ENCODE results near the gene ANTXR2. TPM values are rescaled to one million over a fixed set of nuclear protein-coding genes. Genes with fewer than 3 reads are reported as not detected.
"Not testable (repeated sequence)": the region's sequence is repeated elsewhere in the genome, so short reads cannot be mapped to it uniquely, and the experiment has no call there.

Gene ANTXR2
- total RNA-seq, 1 donor from 2014 or later, result 46.9 TPM

DNA sequence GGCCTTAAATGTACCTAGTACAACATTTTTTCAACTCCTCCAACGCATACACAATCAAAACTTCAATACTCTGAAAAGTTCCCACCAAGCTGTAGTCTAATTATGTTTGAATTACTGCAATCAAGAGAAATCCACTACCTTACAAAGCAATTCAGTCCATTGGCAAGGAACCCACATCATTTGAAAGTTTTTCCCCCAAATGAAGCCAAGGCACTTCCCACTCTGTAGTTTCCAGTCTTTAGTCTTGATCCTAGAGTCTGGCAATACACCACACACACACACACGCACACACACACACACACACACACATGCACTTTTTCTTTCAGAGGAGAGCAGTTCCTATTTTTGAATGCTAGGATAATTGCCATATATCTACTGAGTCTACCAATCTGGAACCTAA, 79.6 kb downstream of the ANTXR2 start:
- H3K9me3 Mint-ChIP-seq (ENCODE audit: low read depth), result peaks cover 19% of the 10 kb centered on the region
- H3K36me3 Mint-ChIP-seq (ENCODE audit: insufficient read depth), result peaks cover 17% of the 10 kb centered on the region
- no peak overlapping the region for H3K4me3 Mint-ChIP-seq (ENCODE audit: low read depth)
- H3K27ac Mint-ChIP-seq, result no peak overlapping the region
- no peaks in the 10 kb centered on the region for H3K4me1 Mint-ChIP-seq (ENCODE audit: low read depth)
- no peak for DNase-seq (ENCODE audit: low spot score, unreplicated experiment)
- no peaks in the 10 kb centered on the region for H3K27me3 Mint-ChIP-seq
- TF ChIP-seq, protein P1, sequence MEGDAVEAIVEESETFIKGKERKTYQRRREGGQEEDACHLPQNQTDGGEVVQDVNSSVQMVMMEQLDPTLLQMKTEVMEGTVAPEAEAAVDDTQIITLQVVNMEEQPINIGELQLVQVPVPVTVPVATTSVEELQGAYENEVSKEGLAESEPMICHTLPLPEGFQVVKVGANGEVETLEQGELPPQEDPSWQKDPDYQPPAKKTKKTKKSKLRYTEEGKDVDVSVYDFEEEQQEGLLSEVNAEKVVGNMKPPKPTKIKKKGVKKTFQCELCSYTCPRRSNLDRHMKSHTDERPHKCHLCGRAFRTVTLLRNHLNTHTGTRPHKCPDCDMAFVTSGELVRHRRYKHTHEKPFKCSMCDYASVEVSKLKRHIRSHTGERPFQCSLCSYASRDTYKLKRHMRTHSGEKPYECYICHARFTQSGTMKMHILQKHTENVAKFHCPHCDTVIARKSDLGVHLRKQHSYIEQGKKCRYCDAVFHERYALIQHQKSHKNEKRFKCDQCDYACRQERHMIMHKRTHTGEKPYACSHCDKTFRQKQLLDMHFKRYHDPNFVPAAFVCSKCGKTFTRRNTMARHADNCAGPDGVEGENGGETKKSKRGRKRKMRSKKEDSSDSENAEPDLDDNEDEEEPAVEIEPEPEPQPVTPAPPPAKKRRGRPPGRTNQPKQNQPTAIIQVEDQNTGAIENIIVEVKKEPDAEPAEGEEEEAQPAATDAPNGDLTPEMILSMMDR (IDR thresholded peaks at IDR 0.05; ENCODE audit: unreplicated experiment), result no peak

DNA sequence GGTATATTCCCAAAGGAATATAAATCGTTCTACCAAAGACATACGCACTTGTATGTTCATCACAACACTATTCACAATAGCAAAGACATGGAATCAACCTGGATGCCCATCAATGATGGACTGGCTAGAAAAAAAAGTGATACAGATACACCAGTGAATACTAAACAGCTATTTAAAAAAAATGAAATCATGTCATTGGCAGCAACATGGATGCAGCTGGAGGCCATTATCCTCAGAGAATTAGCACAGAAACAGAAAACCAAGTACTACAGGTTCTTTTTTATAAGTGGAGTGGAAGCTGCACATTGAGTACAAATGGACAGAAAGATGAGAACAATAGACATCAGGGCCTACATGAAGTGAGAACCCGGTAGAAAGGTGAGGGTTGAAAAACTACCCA, 81.4 kb downstream of the ANTXR2 start:
- DNase-seq (ENCODE audit: low spot score, unreplicated experiment), result no peak
- no peaks in the 10 kb centered on the region for H3K27me3 Mint-ChIP-seq
- H3K4me1 Mint-ChIP-seq (ENCODE audit: low read depth), result no peaks in the 10 kb centered on the region
- no peak overlapping the region for H3K27ac Mint-ChIP-seq
- peaks cover 18% of the 10 kb centered on the region for H3K36me3 Mint-ChIP-seq (ENCODE audit: insufficient read depth)
- TF ChIP-seq, protein P1 (IDR thresholded peaks at IDR 0.05; ENCODE audit: unreplicated experiment), result no peak
- H3K9me3 Mint-ChIP-seq (ENCODE audit: low read depth), result peaks cover 21% of the 10 kb centered on the region
- H3K4me3 Mint-ChIP-seq (ENCODE audit: low read depth), result no peak overlapping the region

GRCh38 chr4:79991100-79991499, 81.9 kb downstream of the ANTXR2 start:
- H3K27ac Mint-ChIP-seq; DNase-seq (ENCODE audit: low spot score, unreplicated experiment); H3K27me3 Mint-ChIP-seq; H3K4me3 Mint-ChIP-seq (ENCODE audit: low read depth); H3K4me1 Mint-ChIP-seq (ENCODE audit: low read depth): not testable (repeated sequence)
- H3K9me3 Mint-ChIP-seq (ENCODE audit: low read depth), result peaks cover 21% of the 10 kb centered on the region
- peaks cover 19% of the 10 kb centered on the region for H3K36me3 Mint-ChIP-seq (ENCODE audit: insufficient read depth)

GRCh38 chr4:79987401-79987800, 85.6 kb downstream of the ANTXR2 start:
- Mint-ChIP-seq H3K36me3 (ENCODE audit: insufficient read depth) (peaks cover 18% of the 10 kb centered on the region), H3K9me3 (ENCODE audit: low read depth) (peaks cover 21% of the 10 kb centered on the region), H3K4me3 (ENCODE audit: low read depth) (no peak overlapping the region)

GRCh38 chr4:79983431-79983830, 89.6 kb downstream of the ANTXR2 start:
- Mint-ChIP-seq H3K4me3 (ENCODE audit: low read depth) (no peak overlapping the region), H3K36me3 (ENCODE audit: insufficient read depth) (peaks cover 7% of the 10 kb centered on the region), H3K9me3 (ENCODE audit: low read depth) (peaks cover 2% of the 10 kb centered on the region), H3K27ac (no peak overlapping the region), H3K4me1 (ENCODE audit: low read depth) (no peaks in the 10 kb centered on the region), H3K27me3 (no peaks in the 10 kb centered on the region)
- TF ChIP-seq, protein P1 (IDR thresholded peaks at IDR 0.05; ENCODE audit: unreplicated experiment), result no peak
- DNase-seq (ENCODE audit: low spot score, unreplicated experiment), result no peak

More at GRCh38 chr4:79987401-79987800, 85.6 kb downstream of the ANTXR2 start:
- Mint-ChIP-seq H3K4me1 (ENCODE audit: low read depth) (no peaks in the 10 kb centered on the region), H3K27me3 (no peaks in the 10 kb centered on the region), H3K27ac (no peak overlapping the region)
- no peak for DNase-seq (ENCODE audit: low spot score, unreplicated experiment)
- TF ChIP-seq, protein P1 (IDR thresholded peaks at IDR 0.05; ENCODE audit: unreplicated experiment), result no peak

DNA sequence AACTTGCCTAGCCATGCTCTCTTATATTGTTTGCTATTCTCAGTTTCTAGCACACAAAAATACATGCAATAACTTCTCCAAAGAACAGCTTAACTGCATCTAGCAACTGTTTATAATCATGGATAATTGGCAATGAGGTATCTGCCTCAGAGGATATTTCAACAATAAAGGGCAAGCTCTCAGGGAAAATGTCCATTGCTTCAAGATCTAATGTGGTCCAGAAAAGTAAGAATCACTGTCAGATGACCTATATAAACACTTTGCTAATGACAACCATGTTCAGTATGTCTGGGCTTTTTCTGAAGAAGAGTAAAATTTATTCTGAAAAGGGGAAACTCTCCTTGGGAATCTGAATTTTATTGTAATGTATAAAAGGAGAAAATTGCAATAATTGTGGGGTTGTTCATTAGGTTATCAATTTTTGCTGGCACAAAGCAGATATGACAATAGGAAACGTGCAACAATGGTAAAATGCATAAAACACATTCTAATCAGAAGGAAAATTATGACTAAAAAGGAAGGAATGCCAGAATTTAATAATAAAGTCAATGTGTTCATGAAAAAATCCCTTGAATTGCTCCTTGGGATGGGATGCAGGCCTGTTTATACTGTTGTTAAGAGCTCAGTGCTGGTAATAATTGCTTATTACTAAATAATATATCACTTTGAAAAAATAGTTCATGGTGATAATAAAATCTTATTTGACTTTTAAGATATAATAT, 90.3 kb downstream of the ANTXR2 start:
- Mint-ChIP-seq H3K27me3 (no peaks in the 10 kb centered on the region), H3K9me3 (ENCODE audit: low read depth) (no peaks in the 10 kb centered on the region), H3K4me3 (ENCODE audit: low read depth) (no peak overlapping the region), H3K27ac (no peak overlapping the region), H3K4me1 (ENCODE audit: low read depth) (no peaks in the 10 kb centered on the region), H3K36me3 (ENCODE audit: insufficient read depth) (peaks cover 6% of the 10 kb centered on the region)
- DNase-seq (ENCODE audit: low spot score, unreplicated experiment), result no peak
- TF ChIP-seq, protein P1 (IDR thresholded peaks at IDR 0.05; ENCODE audit: unreplicated experiment), result no peak

Data from progenitor cell of endocrine pancreas (in vitro differentiated cells).